Activated CD8-positive, alpha-beta T cell treated with anti-CD3 and anti-CD28 coated beads for 36 hours (primary cell): ENCODE measurements around the gene LYSMD3. TPM values are rescaled to one million over a fixed set of nuclear protein-coding genes. Genes with fewer than 3 reads are reported as not detected.

Source experiments
- ATAC-seq: fragments of 200-7000 bp; cut with Tn5 transposase; one replicate; pipeline ENCODE4 v1.10.0; 2021; ENCODE audit warnings: mild to moderate bottlenecking, moderate library complexity
- CTCF ChIA-PET: fragments of 350-600 bp; sonication (Branson Sonifier 250); formaldehyde crosslinking; loops from one replicate; lab custom pipeline; 2021; ENCODE audit warnings: antibody characterized with exemption; lab: Charles Lee
- POLR2A ChIA-PET: fragments of 350-600 bp; sonication (Branson Sonifier 250); formaldehyde crosslinking; loops from one replicate; lab custom pipeline; 2021; ENCODE audit warnings: antibody characterized with exemption; lab: Charles Lee
- DNase-seq: peaks from one replicate; pipeline ENCODE4 v3.0.0-alpha.2; 2020
- H3K27ac Mint-ChIP-seq: one replicate; pipeline ENCODE4 v1.8.0; 2021; ENCODE audit warnings: mild to moderate bottlenecking, mixed read lengths
- H3K27me3 Mint-ChIP-seq: one replicate; pipeline ENCODE4 v1.8.0; 2021; ENCODE audit warnings: mixed read lengths
- H3K36me3 Mint-ChIP-seq: one replicate; pipeline ENCODE4 v1.8.0; 2021; ENCODE audit warnings: low read depth, mixed read lengths
- H3K4me1 Mint-ChIP-seq: one replicate; pipeline ENCODE4 v1.8.0; 2021; ENCODE audit warnings: low read depth, mixed read lengths
- H3K4me3 Mint-ChIP-seq: one replicate; pipeline ENCODE4 v1.8.0; 2021; ENCODE audit warnings: mild to moderate bottlenecking, moderate library complexity, mixed read lengths
- H3K9me3 Mint-ChIP-seq: one replicate; pipeline ENCODE4 v1.8.0; 2021; ENCODE audit warnings: mixed read lengths
- CTCF ChIP-seq: fragments of 200-600 bp; IDR thresholded peaks from one replicate; pipeline ENCODE4 v1.8.0; 2022; ENCODE audit warnings: antibody characterized with exemption, mild to moderate bottlenecking
- intact Hi-C: fragments of 100-400 bp; cut with micrococcal nuclease; formaldehyde crosslinking; loops from one replicate; pipeline ENCODE4 v1.10.0; 2022
- total RNA-seq, 2 experiments: library from RNA; stranded (reverse); gene quantifications; one replicate each; pipeline ENCODE4 v1.2.3, GENCODE V29; 2021

The LYSMD3 gene
- total RNA-seq, 2 experiments from 2014 or later = 14.2 to 14.7 TPM

GRCh38 chr5:90554358-90555006 lies 25.1 kb upstream of the LYSMD3 start:
- no peak overlapping the region for H3K27ac Mint-ChIP-seq
- CTCF ChIA-PET = interaction anchor here (2.0 kb wide), 1 partner anchor 229 kb away, joined by 5 read pairs; no protein-coding TSS in a partner anchor

GRCh38 chr5:90553711-90554110 lies 24.3 kb upstream of the LYSMD3 start:
- no peaks in the 10 kb centered on the region for H3K36me3 Mint-ChIP-seq
- DNase-seq (no peak), ATAC-seq (no peak)
- peaks cover 4% of the 10 kb centered on the region for H3K4me1 Mint-ChIP-seq
- no peak for TF ChIP-seq CTCF
- H3K4me3 Mint-ChIP-seq = no peak overlapping the region
- no peak overlapping the region for H3K27ac Mint-ChIP-seq
- POLR2A ChIA-PET = no interaction called here
- H3K27me3 Mint-ChIP-seq = peaks cover 45% of the 10 kb centered on the region
- no peaks in the 10 kb centered on the region for H3K9me3 Mint-ChIP-seq
- CTCF ChIA-PET = no interaction called here
- intact Hi-C loops = no loop called here

More at GRCh38 chr5:90554358-90555006, 25.1 kb upstream of the LYSMD3 start:
- intact Hi-C loops = no loop called here
- DNase-seq (no peak), ATAC-seq (no peak)
- TF ChIP-seq CTCF = no peak
- H3K4me3 Mint-ChIP-seq = no peak overlapping the region
- peaks cover 49% of the 10 kb centered on the region for H3K27me3 Mint-ChIP-seq
- POLR2A ChIA-PET = no interaction called here
- H3K9me3 Mint-ChIP-seq = no peaks in the 10 kb centered on the region
- H3K4me1 Mint-ChIP-seq = peaks cover 7% of the 10 kb centered on the region
- H3K36me3 Mint-ChIP-seq = no peaks in the 10 kb centered on the region

- H3K27me3 Mint-ChIP-seq = peaks cover 23% of the 10 kb centered on the region
- no peaks in the 10 kb centered on the region for H3K36me3 Mint-ChIP-seq
These were observed 22.0 kb upstream of the LYSMD3 start for GRCh38 chr5:90551376-90551775.

GRCh38 chr5:90550963-90551362 lies 21.6 kb upstream of the LYSMD3 start:
- CTCF ChIA-PET = no interaction called here
- H3K9me3 Mint-ChIP-seq = no peaks in the 10 kb centered on the region
- no peak overlapping the region for H3K27ac Mint-ChIP-seq
- H3K4me1 Mint-ChIP-seq = no peaks in the 10 kb centered on the region
- intact Hi-C loops = no loop called here
- H3K36me3 Mint-ChIP-seq = no peaks in the 10 kb centered on the region
- no peak overlapping the region for H3K4me3 Mint-ChIP-seq
- DNase-seq (no peak), ATAC-seq (no peak)
- no peak for TF ChIP-seq CTCF
- POLR2A ChIA-PET = no interaction called here
- peaks cover 21% of the 10 kb centered on the region for H3K27me3 Mint-ChIP-seq

More at GRCh38 chr5:90551376-90551775, 22.0 kb upstream of the LYSMD3 start:
- no peak overlapping the region for H3K4me3 Mint-ChIP-seq
- ChIA-PET POLR2A (no interaction called here), CTCF (no interaction called here)
- intact Hi-C loops = no loop called here
- no peak for TF ChIP-seq CTCF
- ATAC-seq (no peak), DNase-seq (no peak)
- H3K9me3 Mint-ChIP-seq = no peaks in the 10 kb centered on the region
- H3K27ac Mint-ChIP-seq = no peak overlapping the region
- H3K4me1 Mint-ChIP-seq = no peaks in the 10 kb centered on the region

- Mint-ChIP-seq H3K4me3 (no peak overlapping the region), H3K4me1 (no peaks in the 10 kb centered on the region), H3K9me3 (no peaks in the 10 kb centered on the region), H3K36me3 (no peaks in the 10 kb centered on the region), H3K27ac (no peak overlapping the region), H3K27me3 (peaks cover 26% of the 10 kb centered on the region)
- TF ChIP-seq CTCF = no peak
- ChIA-PET CTCF (no interaction called here), POLR2A (interaction anchor here (0.6 kb wide), 1 partner anchor 641 kb away, joined by 5 read pairs; no protein-coding TSS in a partner anchor)
- intact Hi-C loops = no loop called here
- DNase-seq = no peak
- no peak for ATAC-seq
These were observed 20.4 kb upstream of the LYSMD3 start for GRCh38 chr5:90549729-90550275.
